SK-N-SH treated with all-trans-retinoic acid at 6 μM for 48 hours (cell line): ENCODE measurements around the gene PHETA1.

Experiments
- ARNTL ChIP-seq: fragments of 450-650 bp; formaldehyde crosslinking; IDR thresholded peaks from 2 replicates; pipeline ENCODE4 v1.5.0; 2020; ENCODE audit warnings: low read depth, mild to moderate bottlenecking, moderate library complexity, borderline replicate concordance
- CSDC2 ChIP-seq: fragments of 250-450 bp; sonication (Bioruptor Pico); IDR thresholded peaks from 2 replicates; pipeline ENCODE4 v1.5.0; 2020; ENCODE audit warnings: mild to moderate bottlenecking, moderate library complexity
- CSRNP3 ChIP-seq: fragments of 250-450 bp; sonication (Bioruptor Pico); IDR thresholded peaks from 2 replicates; pipeline ENCODE4 v1.5.1; 2021; ENCODE audit warnings: mild to moderate bottlenecking, moderate library complexity
- ISL1 ChIP-seq: fragments of 250-450 bp; sonication (Bioruptor Pico); IDR thresholded peaks from 2 replicates; pipeline ENCODE4 v2.1.2; 2022; ENCODE audit warnings: mild to moderate bottlenecking, moderate library complexity
- PATZ1 ChIP-seq: fragments of 250-450 bp; sonication (Bioruptor Pico); IDR thresholded peaks from 2 replicates; pipeline ENCODE4 v1.8.0; 2020; ENCODE audit warnings: mild to moderate bottlenecking, moderate library complexity, borderline replicate concordance
- RARB ChIP-seq: fragments of 250-450 bp; sonication (Bioruptor Pico); IDR thresholded peaks from 2 replicates; pipeline ENCODE4 v1.8.0; 2021; ENCODE audit warnings: mild to moderate bottlenecking, moderate library complexity
- SNAI2 ChIP-seq: fragments of 250-450 bp; sonication (Bioruptor Pico); IDR thresholded peaks from 2 replicates; pipeline ENCODE4 v1.5.0; 2020; ENCODE audit warnings: mild to moderate bottlenecking, moderate library complexity
- TOX ChIP-seq: fragments of 250-450 bp; sonication (Bioruptor Pico); IDR thresholded peaks from 2 replicates; pipeline ENCODE4 v1.8.0; 2021; ENCODE audit warnings: mild to moderate bottlenecking, moderate library complexity, borderline replicate concordance
- ZFP30 ChIP-seq: fragments of 450-650 bp; formaldehyde crosslinking; IDR thresholded peaks from 2 replicates; pipeline ENCODE4 v1.5.0; 2022; ENCODE audit warnings: mild to moderate bottlenecking, moderate library complexity
- ZNF565 ChIP-seq: fragments of 450-650 bp; formaldehyde crosslinking; conservative IDR thresholded peaks from 2 replicates; pipeline ENCODE4 v1.5.0; 2020; ENCODE audit warnings: low read depth, mild to moderate bottlenecking, moderate library complexity
- ZNF70 ChIP-seq: fragments of 450-650 bp; formaldehyde crosslinking; IDR thresholded peaks from 2 replicates; pipeline ENCODE4 v1.5.0; 2020; ENCODE audit warnings: mild to moderate bottlenecking, moderate library complexity

- TF ChIP-seq TOX (no peak), PATZ1 (CRISPR knock-in tag) (no peak), ARNTL (CRISPR knock-in tag) (no peak), ZFP30 (no peak), ZNF70 (no peak), RARB (no peak), SNAI2 (CRISPR knock-in tag) (no peak), ZNF565 (CRISPR knock-in tag) (no peak), CSDC2 (CRISPR knock-in tag) (no peak), CSRNP3 (no peak), ISL1 (CRISPR knock-in tag) (no peak)
Measured at GRCh38 chr12:111407377-111408115, 38.7 kb upstream of the PHETA1 start.
